Skeletal muscle tissue (tissue), 4 donors: ENCODE data around the gene STUB1. TPM values are rescaled to one million over a fixed set of nuclear protein-coding genes. Genes with fewer than 3 reads are reported as not detected.
A peak's percentile ranks its signal among the peaks of the same experiment; 100 is the strongest.

Experiments
- H3K27ac ChIP-seq: one replicate; pipeline ENCODE4 v1.7.0; 2013; ENCODE audit warnings: mild to moderate bottlenecking, low read depth, low read length, inconsistent platforms
- H3K27me3 ChIP-seq, 3 donors: one replicate each; pipeline ENCODE4 v1.7.0; 2013; ENCODE audit warnings: low read length in 3 of 3; ENCODE audit not compliant: control insufficient read depth in 3 of 3, insufficient read depth in 3 of 3
- H3K36me3 ChIP-seq, 3 donors: one replicate each; pipeline ENCODE4 v1.7.0; 2013; ENCODE audit warnings: low read length in 3 of 3; ENCODE audit not compliant: control insufficient read depth in 3 of 3, insufficient read depth in 3 of 3
- H3K4me1 ChIP-seq, 3 donors: one replicate each; pipeline ENCODE4 v1.7.0; 2013; ENCODE audit warnings: low read length in 3 of 3, mild to moderate bottlenecking in 3 of 3; ENCODE audit not compliant: control insufficient read depth in 3 of 3, insufficient read depth in 3 of 3
- H3K4me3 ChIP-seq, 3 donors: one replicate each; pipeline ENCODE4 v1.7.0; 2013; ENCODE audit warnings: low read length in 3 of 3
- H3K9ac ChIP-seq, 3 donors: one replicate each; pipeline ENCODE4 v1.7.0; 2013; ENCODE audit warnings: low read length in 3 of 3, mild to moderate bottlenecking in 3 of 3, moderate library complexity in 2 of 3, low read depth in 1 of 3
- H3K9me3 ChIP-seq, 3 donors: one replicate each; pipeline ENCODE4 v1.7.0; 2013; ENCODE audit warnings: low read length in 3 of 3; ENCODE audit not compliant: control insufficient read depth in 3 of 3
- total RNA-seq: library from RNA; depleted of rRNA; stranded (reverse); fragments of >200 nt; gene quantifications from one replicate; pipeline ENCODE4 v1.2.3, GENCODE V29; 2014
- donor health status: Osteomylitis.

Gene STUB1
- total RNA-seq, 1 donor from 2014 or later, result 87.7 TPM

DNA sequence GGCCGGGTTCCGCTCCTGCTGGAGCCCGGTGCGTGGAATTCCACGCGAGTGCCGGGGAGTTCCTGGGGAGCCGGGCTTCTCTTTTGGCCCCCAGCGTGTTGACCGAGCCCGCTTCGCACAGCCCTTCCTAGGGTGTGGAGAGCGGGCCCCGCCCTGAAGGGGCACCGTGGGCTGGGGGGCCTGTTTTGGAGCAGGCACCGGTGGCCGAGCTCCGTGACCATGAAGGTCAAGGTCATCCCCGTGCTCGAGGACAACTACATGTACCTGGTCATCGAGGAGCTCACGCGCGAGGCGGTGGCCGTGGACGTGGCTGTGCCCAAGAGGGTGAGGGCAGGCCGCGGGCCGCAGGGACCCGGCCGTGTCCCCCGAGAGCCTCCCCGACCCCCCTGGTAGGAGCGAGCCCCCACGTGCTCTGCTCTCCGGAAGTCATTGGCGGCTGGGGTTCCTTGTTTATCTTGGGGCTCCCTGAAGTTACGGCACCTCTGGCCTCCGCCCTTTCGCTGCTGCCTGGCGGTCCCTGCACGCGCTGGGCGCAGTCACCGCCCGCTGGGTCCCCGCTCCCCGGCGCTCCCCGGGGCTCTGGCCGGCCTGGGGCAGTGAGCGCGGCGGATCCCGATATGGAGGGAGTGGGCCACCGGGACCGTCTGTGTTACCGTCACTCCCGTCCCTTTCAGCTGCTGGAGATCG lies 47.2 kb downstream of the STUB1 start:
- peaks cover 22 to 39% (median 23%) of the 10 kb centered on the region in 3 donors for H3K27me3 ChIP-seq

GRCh38 chr16:728131-728889 lies 48.1 kb downstream of the STUB1 start:
- Histone ChIP-seq H3K4me3 (peak overlapping the region in 1 of 3 donors; percentile 22), H3K27ac (no peak overlapping the region), H3K9ac (no peak overlapping the region), H3K36me3 (peaks cover 10 to 19% (median 16%) of the 10 kb centered on the region in 3 donors), H3K9me3 (no peaks in the 10 kb centered on the region), H3K27me3 (peaks cover 22 to 39% (median 23%) of the 10 kb centered on the region in 3 donors), H3K4me1 (peaks cover 15 to 16% (median 16%) of the 10 kb centered on the region in 3 donors)

More for the DNA sequence above, 47.2 kb downstream of the STUB1 start:
- H3K36me3 ChIP-seq, result peaks cover 1 to 11% (median 10%) of the 10 kb centered on the region in 3 donors
- H3K9me3 ChIP-seq, result no peaks in the 10 kb centered on the region
- H3K27ac ChIP-seq, result no peak overlapping the region
- H3K9ac ChIP-seq, result peak overlapping the region in 1 of 3 donors; percentile 40
- H3K4me3 ChIP-seq, result peak overlapping the region; percentile 23 to 54 (median 45)
- H3K4me1 ChIP-seq, result peaks cover 15 to 16% (median 16%) of the 10 kb centered on the region in 3 donors

- peaks cover 22 to 39% (median 23%) of the 10 kb centered on the region in 3 donors for H3K27me3 ChIP-seq
- H3K9ac ChIP-seq, result no peak overlapping the region
- H3K4me3 ChIP-seq, result no peak overlapping the region
- H3K36me3 ChIP-seq, result peaks cover 18 to 24% (median 23%) of the 10 kb centered on the region in 3 donors
- H3K27ac ChIP-seq, result no peak overlapping the region
- H3K4me1 ChIP-seq, result peaks cover 15 to 16% (median 16%) of the 10 kb centered on the region in 3 donors
- no peaks in the 10 kb centered on the region for H3K9me3 ChIP-seq
Observed at GRCh38 chr16:728890-729744, 48.9 kb downstream of the STUB1 start.

DNA sequence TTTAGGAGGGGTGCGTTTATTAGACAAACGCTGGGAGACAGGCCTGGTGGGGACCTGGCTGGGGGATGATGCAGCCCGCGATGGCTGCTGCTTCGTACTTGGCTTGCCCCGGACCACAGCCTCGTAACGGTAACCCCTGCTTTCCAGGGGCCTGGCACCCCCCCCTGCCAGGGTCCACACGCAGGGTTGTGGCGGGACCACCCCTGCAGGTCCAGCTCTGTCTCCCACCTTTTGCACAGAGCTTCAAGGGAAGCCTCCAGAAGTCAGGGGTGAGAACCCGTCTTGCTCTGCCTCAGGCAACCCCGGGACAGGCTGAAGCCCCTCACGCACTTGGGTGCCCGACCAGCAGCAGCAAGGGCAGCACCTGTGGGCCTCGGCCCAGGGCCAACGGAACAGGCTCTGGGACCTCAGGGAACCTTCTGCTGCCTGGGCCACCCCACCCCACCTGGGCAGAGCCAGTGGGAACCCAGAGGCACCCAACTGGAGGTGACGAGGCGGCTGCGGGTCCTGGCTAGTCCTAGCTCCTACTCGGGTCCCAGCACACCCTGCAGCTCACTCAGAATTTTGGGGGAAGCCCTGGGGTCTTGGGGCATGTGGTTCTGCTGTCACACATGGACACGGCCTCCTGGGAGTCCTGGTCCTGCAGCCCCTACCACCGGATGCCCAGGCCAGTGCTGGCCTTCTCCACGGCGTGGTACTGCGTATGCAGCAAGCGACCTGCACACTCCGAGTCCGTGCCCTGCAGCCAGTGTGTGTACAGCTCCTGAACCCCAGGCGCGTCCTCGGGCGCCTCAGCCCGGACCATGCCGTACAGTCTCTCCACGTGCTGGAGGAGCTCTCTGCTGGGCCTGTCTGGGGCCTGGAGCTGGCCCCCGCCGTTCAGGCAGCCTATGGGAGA lies 49.8 kb downstream of the STUB1 start:
- H3K9ac ChIP-seq, result no peak overlapping the region
- H3K36me3 ChIP-seq, result peaks cover 27 to 32% (median 31%) of the 10 kb centered on the region in 3 donors
- H3K4me1 ChIP-seq, result peaks cover 15 to 16% (median 16%) of the 10 kb centered on the region in 3 donors
- no peak overlapping the region for H3K4me3 ChIP-seq
- peaks cover 22 to 34% (median 23%) of the 10 kb centered on the region in 3 donors for H3K27me3 ChIP-seq
- H3K27ac ChIP-seq, result no peak overlapping the region
- H3K9me3 ChIP-seq, result no peaks in the 10 kb centered on the region

DNA sequence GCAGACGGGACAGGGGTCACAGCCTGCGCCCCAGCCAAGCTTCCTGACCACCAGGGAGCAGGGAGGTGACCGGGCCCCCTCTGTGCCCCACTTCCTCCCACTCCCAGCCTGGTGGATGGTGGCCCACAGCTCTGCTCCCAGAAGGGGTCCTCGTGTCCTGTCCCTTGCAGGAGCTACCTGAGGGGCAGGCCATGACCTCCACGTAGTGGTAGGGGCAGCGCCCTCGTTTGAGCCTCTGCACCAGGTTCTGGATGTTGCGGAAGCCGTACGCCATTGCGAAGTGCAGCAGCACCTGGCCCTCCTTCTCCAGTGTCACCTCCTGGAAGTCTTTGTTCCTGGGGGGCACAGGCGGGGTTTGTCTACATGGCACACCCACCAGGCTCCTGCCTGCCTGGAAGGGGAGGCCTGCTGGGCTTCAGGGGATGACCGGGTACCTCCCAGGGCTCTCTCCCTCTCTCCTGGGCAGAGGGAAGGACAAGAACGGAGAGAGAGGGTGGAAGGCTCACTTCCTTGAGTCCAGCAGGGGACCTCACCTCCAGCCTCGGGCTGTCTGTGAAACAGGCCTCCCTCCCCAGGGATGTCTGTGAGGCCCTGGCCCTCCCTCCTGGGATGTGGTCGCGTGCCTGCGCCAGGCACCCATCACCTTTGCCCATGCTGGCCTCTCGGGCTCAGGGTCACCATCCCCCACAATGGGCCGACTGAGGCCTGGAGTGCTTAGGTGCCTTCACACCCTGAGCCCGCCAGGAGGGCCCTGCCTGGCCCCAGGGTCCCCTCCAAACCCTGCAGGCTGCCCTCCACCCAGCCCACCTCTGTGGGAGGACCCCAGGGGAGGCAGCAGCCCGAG lies 50.7 kb downstream of the STUB1 start:
- H3K27me3 ChIP-seq, result peaks cover 15 to 25% (median 16%) of the 10 kb centered on the region in 3 donors
- peaks cover 36 to 39% (median 39%) of the 10 kb centered on the region in 3 donors for H3K36me3 ChIP-seq
- peaks cover 15 to 16% (median 16%) of the 10 kb centered on the region in 3 donors for H3K4me1 ChIP-seq
- no peak overlapping the region for H3K4me3 ChIP-seq
- no peaks in the 10 kb centered on the region for H3K9me3 ChIP-seq
- no peak overlapping the region for H3K9ac ChIP-seq
- H3K27ac ChIP-seq, result no peak overlapping the region

- peaks cover 50 to 51% (median 50%) of the 10 kb centered on the region in 3 donors for H3K36me3 ChIP-seq
Observed at GRCh38 chr16:732332-732731, 52.1 kb downstream of the STUB1 start.

More at GRCh38 chr16:732332-732731, 52.1 kb downstream of the STUB1 start:
- Histone ChIP-seq H3K4me3 (no peak overlapping the region), H3K9me3 (no peaks in the 10 kb centered on the region), H3K27ac (no peak overlapping the region), H3K4me1 (peaks cover 8 to 9% (median 8%) of the 10 kb centered on the region in 3 donors), H3K27me3 (peaks cover 4 to 14% (median 5%) of the 10 kb centered on the region in 3 donors), H3K9ac (no peak overlapping the region)

Other genes with a start within 250 kb of the STUB1 start
- gene CAPN15, start 152.7 kb upstream of the STUB1 start, total RNA-seq, result 9.9 TPM
- not detected for gene PRR35, start 120.0 kb upstream of the STUB1 start, total RNA-seq
- gene NHLRC4, start 113.4 kb upstream of the STUB1 start, total RNA-seq, result 1.6 TPM
- gene PIGQ, start 110.4 kb upstream of the STUB1 start, total RNA-seq, result 11.0 TPM
- gene RAB40C, start 90.3 kb upstream of the STUB1 start, total RNA-seq, result 5.7 TPM
- 0.52 TPM for gene WFIKKN1, start 49.4 kb upstream of the STUB1 start, total RNA-seq
- gene METTL26, start 44.1 kb upstream of the STUB1 start, total RNA-seq, result 32.4 TPM
- 20.4 TPM for gene MCRIP2, start 38.6 kb upstream of the STUB1 start, total RNA-seq
- gene WDR90, start 31.0 kb upstream of the STUB1 start, total RNA-seq, result 6.3 TPM
- 14.1 TPM for gene RHOT2, start 12.3 kb upstream of the STUB1 start, total RNA-seq
- under 0.01 TPM for gene RHBDL1, start 4.7 kb upstream of the STUB1 start, total RNA-seq
- 13.0 TPM for gene JMJD8, start 3.9 kb downstream of the STUB1 start, total RNA-seq
- 2.1 TPM for gene WDR24, start 10.0 kb downstream of the STUB1 start, total RNA-seq
- not detected for gene FBXL16, start 25.4 kb downstream of the STUB1 start, total RNA-seq
- 18.3 TPM for gene METRN, start 34.7 kb downstream of the STUB1 start, total RNA-seq
- gene ANTKMT, start 40.7 kb downstream of the STUB1 start, total RNA-seq, result 12.0 TPM
- not detected for gene CCDC78, start 46.0 kb downstream of the STUB1 start, total RNA-seq
- 1.0 TPM for gene HAGHL, start 46.7 kb downstream of the STUB1 start, total RNA-seq
- gene CIAO3, start 60.6 kb downstream of the STUB1 start, total RNA-seq, result 43.3 TPM
- 1.0 TPM for gene MSLN, start 80.3 kb downstream of the STUB1 start, total RNA-seq
- gene RPUSD1, start 108.0 kb downstream of the STUB1 start, total RNA-seq, result 8.9 TPM
- 4.2 TPM for gene CHTF18, start 108.2 kb downstream of the STUB1 start, total RNA-seq
- not detected for gene GNG13, start 120.3 kb downstream of the STUB1 start, total RNA-seq